Esophagus squamous epithelium (tissue), 4 donors: ENCODE measurements around the gene SAPCD1.

Experiments
- POLR2A ChIP-seq, 4 donors: fragments of 450-650 bp; IDR thresholded peaks; one replicate each; pipeline ENCODE4 v1.6.1; 2017; ENCODE audit warnings: antibody characterized with exemption in 4 of 4, mild to moderate bottlenecking in 4 of 4, moderate library complexity in 3 of 4
- TF ChIP-seq, protein P1 (sequence below), 6 experiments: fragments of 450-650 bp in 4 of 6; fragments of 200-600 bp in 2 of 6; sonication (generic) in 2 of 6; IDR thresholded peaks; one replicate each; pipeline ENCODE4 v1.5.1; 2016 to 2019; ENCODE audit warnings: antibody characterized with exemption in 6 of 6, mild to moderate bottlenecking in 4 of 6, moderate library complexity in 4 of 6

GRCh38 chr6:31728767-31729514 is 33.5 kb upstream of the SAPCD1 start, which contains the start of gene DDAH2:
- TF ChIP-seq, protein P1, sequence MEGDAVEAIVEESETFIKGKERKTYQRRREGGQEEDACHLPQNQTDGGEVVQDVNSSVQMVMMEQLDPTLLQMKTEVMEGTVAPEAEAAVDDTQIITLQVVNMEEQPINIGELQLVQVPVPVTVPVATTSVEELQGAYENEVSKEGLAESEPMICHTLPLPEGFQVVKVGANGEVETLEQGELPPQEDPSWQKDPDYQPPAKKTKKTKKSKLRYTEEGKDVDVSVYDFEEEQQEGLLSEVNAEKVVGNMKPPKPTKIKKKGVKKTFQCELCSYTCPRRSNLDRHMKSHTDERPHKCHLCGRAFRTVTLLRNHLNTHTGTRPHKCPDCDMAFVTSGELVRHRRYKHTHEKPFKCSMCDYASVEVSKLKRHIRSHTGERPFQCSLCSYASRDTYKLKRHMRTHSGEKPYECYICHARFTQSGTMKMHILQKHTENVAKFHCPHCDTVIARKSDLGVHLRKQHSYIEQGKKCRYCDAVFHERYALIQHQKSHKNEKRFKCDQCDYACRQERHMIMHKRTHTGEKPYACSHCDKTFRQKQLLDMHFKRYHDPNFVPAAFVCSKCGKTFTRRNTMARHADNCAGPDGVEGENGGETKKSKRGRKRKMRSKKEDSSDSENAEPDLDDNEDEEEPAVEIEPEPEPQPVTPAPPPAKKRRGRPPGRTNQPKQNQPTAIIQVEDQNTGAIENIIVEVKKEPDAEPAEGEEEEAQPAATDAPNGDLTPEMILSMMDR (IDR thresholded peaks at IDR 0.05), result peak in 4 of 6 experiments; percentile 53 to 78 (median 63)
- TF ChIP-seq POLR2A (IDR thresholded peaks at IDR 0.05), result no peak
